Activated B cell treated with CpG ODN at 0.5 μM for 24 hours (primary cell): ENCODE results near the gene PTPRD. TPM values are rescaled to one million over a fixed set of nuclear protein-coding genes. Genes with fewer than 3 reads are reported as not detected.

Experiments used
- ATAC-seq: fragments of 200-7000 bp; cut with Tn5 transposase; one replicate; pipeline ENCODE4 v1.10.0; 2021; ENCODE audit warnings: low read depth, mild to moderate bottlenecking, moderate library complexity
- CTCF ChIA-PET: fragments of 350-600 bp; sonication (Branson Sonifier 250); formaldehyde crosslinking; loops from one replicate; lab custom pipeline; 2021; ENCODE audit warnings: antibody characterized with exemption; lab: Charles Lee
- POLR2A ChIA-PET: fragments of 350-600 bp; sonication (Branson Sonifier 250); formaldehyde crosslinking; loops from one replicate; lab custom pipeline; 2021; ENCODE audit warnings: antibody characterized with exemption; lab: Charles Lee
- DNase-seq: peaks from one replicate; pipeline ENCODE4 v3.0.0; 2022
- H3K27ac Mint-ChIP-seq: one replicate; pipeline ENCODE4 v1.8.0; 2020; ENCODE audit warnings: mixed read lengths
- H3K27me3 Mint-ChIP-seq: one replicate; pipeline ENCODE4 v1.8.0; 2021; ENCODE audit warnings: mixed read lengths
- H3K36me3 Mint-ChIP-seq: one replicate; pipeline ENCODE4 v1.8.0; 2021; ENCODE audit warnings: low read depth, mixed read lengths
- H3K4me1 Mint-ChIP-seq: one replicate; pipeline ENCODE4 v1.8.0; 2021; ENCODE audit warnings: mixed read lengths
- H3K4me3 Mint-ChIP-seq: one replicate; pipeline ENCODE4 v1.8.0; 2020; ENCODE audit warnings: mild to moderate bottlenecking, mixed read lengths
- H3K9me3 Mint-ChIP-seq: one replicate; pipeline ENCODE4 v1.8.0; 2020; ENCODE audit warnings: mixed read lengths
- CTCF ChIP-seq: fragments of 200-600 bp; IDR thresholded peaks from one replicate; pipeline ENCODE4 v1.8.0; 2022; ENCODE audit warnings: antibody characterized with exemption, mild to moderate bottlenecking
- intact Hi-C: fragments of 100-400 bp; cut with micrococcal nuclease; formaldehyde crosslinking; loops from one replicate; pipeline ENCODE4 v1.15.1; 2024
- total RNA-seq: library from RNA; stranded (reverse); gene quantifications from 2 replicates; pipeline ENCODE4 v1.2.3, GENCODE V29; 2022

Gene PTPRD
- total RNA-seq, 1 donor from 2014 or later, result 0.04 TPM

GRCh38 chr9:8389531-8389930, 2223.3 kb downstream of the PTPRD start:
- TF ChIP-seq CTCF, result no peak
- POLR2A ChIA-PET, result no interaction called here
- Mint-ChIP-seq H3K4me3 (no peak overlapping the region), H3K4me1 (no peaks in the 10 kb centered on the region), H3K9me3 (no peaks in the 10 kb centered on the region), H3K27ac (no peak overlapping the region), H3K27me3 (no peaks in the 10 kb centered on the region), H3K36me3 (no peaks in the 10 kb centered on the region)
- CTCF ChIA-PET, result no interaction called here
- ATAC-seq (no peak), DNase-seq (no peak)
- intact Hi-C loops, result no loop called here

GRCh38 chr9:8388132-8388531, 2224.7 kb downstream of the PTPRD start:
- Mint-ChIP-seq H3K27me3 (no peaks in the 10 kb centered on the region), H3K4me3 (no peak overlapping the region), H3K27ac (no peak overlapping the region), H3K4me1 (no peaks in the 10 kb centered on the region), H3K36me3 (no peaks in the 10 kb centered on the region), H3K9me3 (no peaks in the 10 kb centered on the region)
- intact Hi-C loops, result no loop called here
- ATAC-seq (no peak), DNase-seq (no peak)
- no peak for TF ChIP-seq CTCF
- ChIA-PET CTCF (no interaction called here), POLR2A (no interaction called here)

- no peaks in the 10 kb centered on the region for H3K27me3 Mint-ChIP-seq
- ChIA-PET CTCF (no interaction called here), POLR2A (no interaction called here)
- DNase-seq (no peak), ATAC-seq (no peak)
- TF ChIP-seq CTCF, result no peak
- no peak overlapping the region for H3K4me3 Mint-ChIP-seq
- no peak overlapping the region for H3K27ac Mint-ChIP-seq
- no peaks in the 10 kb centered on the region for H3K4me1 Mint-ChIP-seq
- no peaks in the 10 kb centered on the region for H3K9me3 Mint-ChIP-seq
- intact Hi-C loops, result no loop called here
- no peaks in the 10 kb centered on the region for H3K36me3 Mint-ChIP-seq
Measured at GRCh38 chr9:8384091-8384490, 2228.7 kb downstream of the PTPRD start.

- Mint-ChIP-seq H3K9me3 (no peaks in the 10 kb centered on the region), H3K27ac (no peak overlapping the region), H3K27me3 (no peaks in the 10 kb centered on the region), H3K36me3 (no peaks in the 10 kb centered on the region), H3K4me1 (no peaks in the 10 kb centered on the region), H3K4me3 (no peak overlapping the region)
- intact Hi-C loops, result no loop called here
- TF ChIP-seq CTCF, result no peak
- no peak for ATAC-seq
- POLR2A ChIA-PET, result no interaction called here
- CTCF ChIA-PET, result no interaction called here
- DNase-seq, result no peak
Measured at GRCh38 chr9:8382777-8383527, 2229.8 kb downstream of the PTPRD start.

GRCh38 chr9:8382266-8382665, 2230.5 kb downstream of the PTPRD start:
- CTCF ChIA-PET, result no interaction called here
- Mint-ChIP-seq H3K36me3 (no peaks in the 10 kb centered on the region), H3K4me1 (no peaks in the 10 kb centered on the region), H3K27me3 (no peaks in the 10 kb centered on the region), H3K27ac (no peak overlapping the region), H3K9me3 (no peaks in the 10 kb centered on the region), H3K4me3 (no peak overlapping the region)
- no peak for ATAC-seq
- no peak for DNase-seq
- POLR2A ChIA-PET, result no interaction called here
- intact Hi-C loops, result no loop called here
- no peak for TF ChIP-seq CTCF
